HG02588 (cell line): Measurements from ENCODE around the gene CD79A.

Source experiments
- ATAC-seq: cut with Tn5 transposase; IDR thresholded peaks from one replicate; pipeline ENCODE4 v1.9.1; 2021; ENCODE audit warnings: mild to moderate bottlenecking, moderate library complexity; ENCODE audit not compliant: unreplicated experiment

Gene CD79A

GRCh38 chr19:41917676-41918075 lies 40.6 kb downstream of the CD79A start:
- no peak for ATAC-seq

- ATAC-seq: no peak
Observed at GRCh38 chr19:41918095-41918494, 41.0 kb downstream of the CD79A start.

GRCh38 chr19:41918653-41919244 lies 41.7 kb downstream of the CD79A start:
- no peak for ATAC-seq

- no peak for ATAC-seq
Observed at GRCh38 chr19:41919948-41920712, 43.1 kb downstream of the CD79A start.

- no peak for ATAC-seq
Observed at GRCh38 chr19:41920882-41921576, 44.0 kb downstream of the CD79A start.

- no peak for ATAC-seq
Observed at GRCh38 chr19:41921577-41922576, 44.8 kb downstream of the CD79A start.

GRCh38 chr19:41922585-41922984 lies 45.5 kb downstream of the CD79A start:
- no peak for ATAC-seq

GRCh38 chr19:41923045-41923788 lies 46.1 kb downstream of the CD79A start:
- no peak for ATAC-seq

- no peak for ATAC-seq
Observed at GRCh38 chr19:41924151-41925145, 47.4 kb downstream of the CD79A start.

- no peak for ATAC-seq
Observed at GRCh38 chr19:41925208-41926003, 48.3 kb downstream of the CD79A start.

GRCh38 chr19:41926028-41926762 lies 49.1 kb downstream of the CD79A start:
- ATAC-seq: no peak

- ATAC-seq: no peak
Observed at GRCh38 chr19:41926763-41927496, 49.9 kb downstream of the CD79A start.

GRCh38 chr19:41927497-41928192 lies 50.6 kb downstream of the CD79A start:
- ATAC-seq: no peak

GRCh38 chr19:41928221-41928683 lies 51.2 kb downstream of the CD79A start, which contains the start of gene ERFL:
ERFL (minus strand) TSS chr19:41928449; CDS start chr19:41912919, 15,530 bp downstream.
- no peak for ATAC-seq

- ATAC-seq: no peak
Observed at GRCh38 chr19:41928754-41929535, 51.9 kb downstream of the CD79A start.
